Endothelial cell of umbilical vein (primary cell): ENCODE data around the gene DHRS1. TPM values are rescaled to one million over a fixed set of nuclear protein-coding genes. Genes with fewer than 3 reads are reported as not detected.

Experiments used
- BruUV-seq: library from RNA; stranded (reverse); fragments of 400-500 nt; replicated peaks from 2 replicates; lab custom pipeline; 2021; lab: Mats Ljungman, UMichigan
- CTCF ChIA-PET: fragments of 300-600, 350-600 bp; sonication (Branson Sonifier 250); formaldehyde crosslinking; loops from one replicate; lab custom pipeline; 2021; ENCODE audit warnings: antibody characterized with exemption, inconsistent platforms; lab: Charles Lee
- POLR2A ChIA-PET: fragments of 300-600, 350-600 bp; sonication (Branson Sonifier 250); formaldehyde crosslinking; loops from one replicate; lab custom pipeline; 2021; ENCODE audit warnings: antibody characterized with exemption, inconsistent platforms; lab: Charles Lee
- DNase-seq: peaks from one replicate; pipeline ENCODE4 v3.0.0-alpha.2; 2011; ENCODE audit warnings: low read depth, low spot score
- FAIRE-seq: peaks from 2 replicates; lab custom pipeline; 2011; peaks lifted over from hg19 to GRCh38; lab: Jason Lieb, UNC
- H2AFZ ChIP-seq: 2 replicates; pipeline ENCODE4 v1.6.0; 2012; ENCODE audit warnings: low read depth, low read length, control low read depth, inconsistent platforms
- H3K27ac ChIP-seq: 2 replicates; pipeline ENCODE4 v1.5.1; 2011; ENCODE audit warnings: low read depth, mild to moderate bottlenecking, control low read depth, low read length, moderate library complexity; ENCODE audit not compliant: insufficient read depth
- H3K27me3 ChIP-seq, 2 experiments: 2 replicates each; pipeline versions ENCODE4 v1.6.0 to v1.6.1; 2011; ENCODE audit warnings: low read length in 2 of 2, mixed read lengths in 1 of 2; ENCODE audit not compliant: control insufficient read depth in 2 of 2, insufficient read depth in 2 of 2
- H3K36me3 ChIP-seq, 2 experiments: 2 replicates in 1 of 2; 3 replicates in 1 of 2; pipeline ENCODE4 v1.5.1; 2011; ENCODE audit warnings: low read length in 2 of 2, mild to moderate bottlenecking in 1 of 2, moderate library complexity in 1 of 2; ENCODE audit not compliant: control insufficient read depth in 2 of 2, insufficient read depth in 2 of 2; ENCODE audit errors: extremely low read depth in 1 of 2
- H3K4me1 ChIP-seq: 3 replicates; pipeline ENCODE4 v1.5.1; 2011; ENCODE audit warnings: mild to moderate bottlenecking, low read length; ENCODE audit not compliant: control insufficient read depth, insufficient read depth; ENCODE audit errors: extremely low read depth
- H3K4me2 ChIP-seq: 2 replicates; pipeline ENCODE4 v1.6.1; 2011; ENCODE audit warnings: low read length, control low read depth, mixed read lengths; ENCODE audit not compliant: insufficient read depth
- H3K4me3 ChIP-seq, 3 experiments: fragments of 200-600 bp in 1 of 3; sonication (generic), shearing (Covaris generic) in 1 of 3; replicated peaks in 1 of 3; 2 replicates each; pipeline ENCODE4 v1.5.1; 2011 to 2016; ENCODE audit warnings: control low read depth in 3 of 3, low read length in 3 of 3, mild to moderate bottlenecking in 2 of 3, inconsistent platforms in 1 of 3, low read depth in 1 of 3, moderate library complexity in 1 of 3; ENCODE audit not compliant: insufficient read depth in 1 of 3
- H3K79me2 ChIP-seq: 2 replicates; pipeline ENCODE4 v1.6.0; 2012; ENCODE audit warnings: low read length, inconsistent platforms; ENCODE audit not compliant: control insufficient read depth, insufficient read depth
- H3K9ac ChIP-seq: replicated peaks from 2 replicates; pipeline ENCODE3; 2011; ENCODE audit warnings: low read length, control low read depth; ENCODE audit not compliant: insufficient read depth; ENCODE audit errors: extremely low read depth
- H3K9me1 ChIP-seq: replicated peaks from 3 replicates; pipeline ENCODE4 v1.6.0; 2011; ENCODE audit warnings: mild to moderate bottlenecking, low read length; ENCODE audit not compliant: control insufficient read depth, insufficient read depth; ENCODE audit errors: extremely low read depth
- H3K9me3 ChIP-seq: replicated peaks from 2 replicates; pipeline ENCODE4 v1.5.1; 2012; ENCODE audit warnings: low read length, inconsistent platforms; ENCODE audit not compliant: control insufficient read depth, insufficient read depth
- H4K20me1 ChIP-seq: replicated peaks from 2 replicates; pipeline ENCODE3; 2011; ENCODE audit warnings: mild to moderate bottlenecking, low read length; ENCODE audit not compliant: control insufficient read depth, insufficient read depth; ENCODE audit errors: extremely low read depth
- EZH2 ChIP-seq: IDR thresholded peaks from 2 replicates; pipeline ENCODE4 v1.6.1; 2012; ENCODE audit warnings: borderline replicate concordance, low read depth, mild to moderate bottlenecking, moderate library complexity, low read length, inconsistent platforms; ENCODE audit not compliant: severe bottlenecking
- FOS ChIP-seq: IDR thresholded peaks from 2 replicates; pipeline ENCODE4 v1.6.1; 2011; ENCODE audit warnings: mild to moderate bottlenecking, low read length, moderate library complexity, borderline replicate concordance; ENCODE audit not compliant: insufficient read depth
- GATA2 ChIP-seq: IDR thresholded peaks from 2 replicates; pipeline ENCODE4 v1.7.0; 2011; ENCODE audit warnings: low read depth, mild to moderate bottlenecking, moderate library complexity, mixed read lengths, low read length; ENCODE audit not compliant: insufficient read length, insufficient read depth
- JUN ChIP-seq: IDR thresholded peaks from 2 replicates; pipeline ENCODE4 v1.6.1; 2011; ENCODE audit warnings: borderline replicate concordance, low read depth; ENCODE audit not compliant: insufficient read length, insufficient read depth
- MYC ChIP-seq: IDR thresholded peaks from one replicate; pipeline ENCODE4 v1.6.1; 2011; ENCODE audit warnings: mild to moderate bottlenecking, low read depth, low read length
- POLR2A ChIP-seq: IDR thresholded peaks from 2 replicates; pipeline ENCODE4 v1.6.1; 2012; ENCODE audit warnings: low read depth, mild to moderate bottlenecking, control low read depth, low read length
- POLR2AphosphoS5 ChIP-seq: IDR thresholded peaks from 2 replicates; pipeline ENCODE4 v1.6.1; 2012; ENCODE audit warnings: low read depth, mild to moderate bottlenecking, control low read depth, low read length, moderate library complexity; ENCODE audit not compliant: insufficient read depth
- dilution Hi-C: fragments of 300-500 bp; cut with MboI; formaldehyde crosslinking; loops from one replicate; pipeline ENCODE4 v1.15.0; 2019; ENCODE audit warnings: low sequenced_read_pairs; ENCODE audit not compliant: extremely low pct_ligation_motif_present
- intact Hi-C: fragments of 100-400 bp; cut with micrococcal nuclease; formaldehyde crosslinking; loops from one replicate; pipeline ENCODE4 v1.10.0; 2022
- polyA plus RNA-seq, 4 experiments: library from polyadenylated mRNA; depleted of rRNA in 3 of 4; stranded (reverse) in 3 of 4; unstranded in 1 of 4; fragments of >200 nt; gene quantifications; 2 replicates each; pipeline versions ENCODE4 v1.2.1 to v1.2.3, GENCODE V29; 2011 to 2012; ENCODE audit warnings: missing spikeins in 1 of 4
- total RNA-seq: library from RNA; stranded (reverse); gene quantifications from 2 replicates; pipeline ENCODE4 v1.2.3, GENCODE V29; 2021
- TF ChIP-seq, protein P1 (sequence below), 2 donors: IDR thresholded peaks; 1 replicate in 1 of 2; 2 replicates in 1 of 2; pipeline ENCODE4 v1.5.1; 2011; ENCODE audit warnings: low read length in 2 of 2, mild to moderate bottlenecking in 2 of 2, moderate library complexity in 2 of 2, control low read depth in 1 of 2, inconsistent platforms in 1 of 2, low read depth in 1 of 2; ENCODE audit not compliant: insufficient read depth in 1 of 2; ENCODE audit errors: extremely low read depth in 1 of 2
- TF ChIP-seq, protein P2 (sequence below): IDR thresholded peaks from 2 replicates; pipeline ENCODE4 v1.6.1; 2011; ENCODE audit not compliant: insufficient read depth, insufficient read length

The DHRS1 gene
- total and polyA plus RNA-seq, 2 donors (not counting 3 experiments of a cell fraction or from before 2014, with no cell fraction given): 18.0 to 69.5 TPM

DNA sequence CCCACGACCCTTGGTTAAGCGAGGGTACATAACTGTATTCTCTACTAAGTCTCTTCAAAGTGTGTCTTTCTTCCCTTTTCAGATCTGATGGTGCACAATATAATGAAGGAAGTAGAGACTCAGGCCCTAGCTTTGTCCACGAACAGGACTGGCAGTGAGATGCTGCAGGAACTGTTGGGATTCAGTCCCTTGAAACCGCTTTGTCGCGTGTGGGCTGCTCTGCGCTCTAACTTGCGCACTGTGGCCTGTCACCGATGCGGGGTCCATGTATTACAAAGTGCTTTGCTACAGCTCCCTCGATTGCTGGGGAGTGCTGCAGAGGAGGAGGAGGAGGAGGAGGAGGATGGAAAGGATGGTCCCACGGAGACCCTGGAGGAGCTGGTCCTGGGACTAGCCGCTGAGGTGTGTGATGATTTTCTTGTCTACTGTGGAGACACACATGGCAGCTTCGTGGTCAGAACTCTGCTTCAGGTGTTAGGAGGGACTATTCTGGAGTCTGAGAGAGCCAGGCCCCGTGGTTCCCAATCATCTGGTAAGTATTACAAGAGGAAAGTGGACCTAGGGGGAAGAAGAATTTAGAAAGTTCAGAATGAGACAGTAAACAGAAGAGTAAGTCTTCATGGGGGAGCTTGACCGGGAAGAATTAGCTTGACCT lies 873 bp upstream of the DHRS1 start:
- Histone ChIP-seq H3K4me2 (peak overlapping the region; percentile 90), H3K9me3 (no peaks in the 10 kb centered on the region), H3K27me3 (no peaks in the 10 kb centered on the region), H4K20me1 (no peaks in the 10 kb centered on the region), H3K36me3 (peaks cover 5 to 30% of the 10 kb centered on the region in 2 experiments), H3K4me3 (peak overlapping the region; percentile 79 to 85 (median 82)), H3K4me1 (peaks cover 22% of the 10 kb centered on the region), H2AFZ (peak overlapping the region; percentile 24), H3K27ac (peak overlapping the region; percentile 19), H3K79me2 (peaks cover 11% of the 10 kb centered on the region), H3K9me1 (no peaks in the 10 kb centered on the region), H3K9ac (peak overlapping the region; percentile 58)
- DNase-seq (no peak), FAIRE-seq (no peak)
- dilution Hi-C loops (no loop called here), intact Hi-C loops (no loop called here)
- no peak for TF ChIP-seq POLR2A
- TF ChIP-seq JUN: no peak
- TF ChIP-seq, protein P1, sequence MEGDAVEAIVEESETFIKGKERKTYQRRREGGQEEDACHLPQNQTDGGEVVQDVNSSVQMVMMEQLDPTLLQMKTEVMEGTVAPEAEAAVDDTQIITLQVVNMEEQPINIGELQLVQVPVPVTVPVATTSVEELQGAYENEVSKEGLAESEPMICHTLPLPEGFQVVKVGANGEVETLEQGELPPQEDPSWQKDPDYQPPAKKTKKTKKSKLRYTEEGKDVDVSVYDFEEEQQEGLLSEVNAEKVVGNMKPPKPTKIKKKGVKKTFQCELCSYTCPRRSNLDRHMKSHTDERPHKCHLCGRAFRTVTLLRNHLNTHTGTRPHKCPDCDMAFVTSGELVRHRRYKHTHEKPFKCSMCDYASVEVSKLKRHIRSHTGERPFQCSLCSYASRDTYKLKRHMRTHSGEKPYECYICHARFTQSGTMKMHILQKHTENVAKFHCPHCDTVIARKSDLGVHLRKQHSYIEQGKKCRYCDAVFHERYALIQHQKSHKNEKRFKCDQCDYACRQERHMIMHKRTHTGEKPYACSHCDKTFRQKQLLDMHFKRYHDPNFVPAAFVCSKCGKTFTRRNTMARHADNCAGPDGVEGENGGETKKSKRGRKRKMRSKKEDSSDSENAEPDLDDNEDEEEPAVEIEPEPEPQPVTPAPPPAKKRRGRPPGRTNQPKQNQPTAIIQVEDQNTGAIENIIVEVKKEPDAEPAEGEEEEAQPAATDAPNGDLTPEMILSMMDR (IDR thresholded peaks at IDR 0.05; ENCODE audit: extremely low read depth in 1 of 2, insufficient read depth in 1 of 2, low read depth in 1 of 2, low read length in 2 of 2): no peak
- TF ChIP-seq, protein P2, sequence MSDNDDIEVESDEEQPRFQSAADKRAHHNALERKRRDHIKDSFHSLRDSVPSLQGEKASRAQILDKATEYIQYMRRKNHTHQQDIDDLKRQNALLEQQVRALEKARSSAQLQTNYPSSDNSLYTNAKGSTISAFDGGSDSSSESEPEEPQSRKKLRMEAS: no peak
- TF ChIP-seq GATA2: no peak
- no peak for TF ChIP-seq MYC
- TF ChIP-seq FOS: no peak
- TF ChIP-seq POLR2AphosphoS5: no peak
- no peak for TF ChIP-seq EZH2
- BruUV-seq: no TSS peak
- POLR2A ChIA-PET: interaction anchor here (0.6 kb wide), 1 partner anchor 40 kb away, joined by 3 read pairs; no protein-coding TSS in a partner anchor
- CTCF ChIA-PET: interaction anchor here (0.9 to 5.5 kb wide), 8 partner anchors 9 to 242 kb away, joined by 3 to 199 read pairs (median 12); partner anchors contain the start of genes CHMP4A, CIDEB, IRF9 and LTB4R
